Fibroblast of gingiva (primary cell): ENCODE measurements around the gene MPZL3.

Source experiments
- DNase-seq: peaks from one replicate; pipeline ENCODE4 v3.0.0-alpha.2; 2011; ENCODE audit warnings: low read depth

MPZL3 gene

GRCh38 chr11:118251858-118252652 is at the start of gene MPZL3:
TSS of gene MPZL3 (minus strand) at chr11:118252365. CDS start at chr11:118252294, 71 bp downstream.
- DNase-seq: peak; percentile 4

- DNase-seq: no peak
Measured at GRCh38 chr11:118301600-118302195, 49.5 kb upstream of the MPZL3 start.

GRCh38 chr11:118295815-118296454 is 43.8 kb upstream of the MPZL3 start:
- DNase-seq: no peak

GRCh38 chr11:118295199-118295598 is 43.0 kb upstream of the MPZL3 start:
- DNase-seq: no peak

- DNase-seq: no peak
Measured at GRCh38 chr11:118294053-118294452, 41.9 kb upstream of the MPZL3 start.

- peak; percentile 11 for DNase-seq
Measured at GRCh38 chr11:118291477-118292135, 39.4 kb upstream of the MPZL3 start.

GRCh38 chr11:118290923-118291322 is 38.8 kb upstream of the MPZL3 start:
- DNase-seq: no peak

- DNase-seq: peak; percentile 34
Measured at GRCh38 chr11:118289401-118289800, 37.2 kb upstream of the MPZL3 start.

- DNase-seq: no peak
Measured at GRCh38 chr11:118287006-118287405, 34.8 kb upstream of the MPZL3 start.

GRCh38 chr11:118286545-118286944 is 34.4 kb upstream of the MPZL3 start:
- no peak for DNase-seq

GRCh38 chr11:118283756-118284350 is 31.7 kb upstream of the MPZL3 start:
- DNase-seq: no peak

GRCh38 chr11:118283037-118283636 is 31.0 kb upstream of the MPZL3 start:
- DNase-seq: no peak

GRCh38 chr11:118282606-118283005 is 30.4 kb upstream of the MPZL3 start:
- no peak for DNase-seq

- DNase-seq: no peak
Measured at GRCh38 chr11:118281284-118281683, 29.1 kb upstream of the MPZL3 start.

- DNase-seq: no peak
Measured at GRCh38 chr11:118277312-118277711, 25.1 kb upstream of the MPZL3 start.

GRCh38 chr11:118276422-118276821 is 24.3 kb upstream of the MPZL3 start:
- DNase-seq: no peak

GRCh38 chr11:118275176-118275575 is 23.0 kb upstream of the MPZL3 start:
- no peak for DNase-seq

- no peak for DNase-seq
Measured at GRCh38 chr11:118274186-118274585, 22.0 kb upstream of the MPZL3 start.

- DNase-seq: no peak
Measured at GRCh38 chr11:118272001-118272400, 19.8 kb upstream of the MPZL3 start.

GRCh38 chr11:118267486-118267885 is 15.3 kb upstream of the MPZL3 start:
- DNase-seq: no peak

GRCh38 chr11:118265954-118266353 is 13.8 kb upstream of the MPZL3 start:
- no peak for DNase-seq
